Measurements from ENCODE around the gene VSTM1. TPM values are rescaled to one million over a fixed set of nuclear protein-coding genes. Genes with fewer than 3 reads are reported as not detected.
"Not testable (repeated sequence)": the region's sequence is repeated elsewhere in the genome, so short reads cannot be mapped to it uniquely, and the experiment has no call there.

Gene VSTM1
- total and polyA plus RNA-seq, 12 donors: 0.33 to 0.60 TPM; not detected in 10

DNA sequence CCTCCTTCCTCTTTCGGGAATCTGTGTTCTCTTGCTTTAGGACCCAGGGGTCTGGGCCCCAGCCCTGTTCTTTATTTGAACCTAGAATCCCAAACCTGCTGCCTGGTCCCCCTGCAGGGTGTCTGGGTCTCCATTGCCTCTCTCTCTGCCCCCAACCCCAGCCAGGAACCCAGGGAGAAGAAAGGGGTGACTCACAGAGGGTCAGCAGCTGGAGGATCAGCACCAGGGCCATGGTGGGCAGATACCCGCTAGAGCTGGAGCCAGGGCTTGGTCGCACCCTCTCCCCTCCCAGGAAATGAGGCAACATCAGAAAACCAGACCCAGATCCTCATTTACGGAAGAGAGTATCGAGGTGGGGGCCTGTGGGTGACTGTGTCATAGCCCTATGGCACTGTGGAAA, 36.9 kb upstream of the VSTM1 start, which contains the start of gene OSCAR:
OSCAR (minus strand) TSS at position 243 of the 400 bp plus-strand sequence; CDS start at position 232, 11 bp downstream.
- H3K27ac ChIP-seq: peak within 1 kb of the TSS in 1 of 10 donors; percentile 89
- TF ChIP-seq, protein P1, sequence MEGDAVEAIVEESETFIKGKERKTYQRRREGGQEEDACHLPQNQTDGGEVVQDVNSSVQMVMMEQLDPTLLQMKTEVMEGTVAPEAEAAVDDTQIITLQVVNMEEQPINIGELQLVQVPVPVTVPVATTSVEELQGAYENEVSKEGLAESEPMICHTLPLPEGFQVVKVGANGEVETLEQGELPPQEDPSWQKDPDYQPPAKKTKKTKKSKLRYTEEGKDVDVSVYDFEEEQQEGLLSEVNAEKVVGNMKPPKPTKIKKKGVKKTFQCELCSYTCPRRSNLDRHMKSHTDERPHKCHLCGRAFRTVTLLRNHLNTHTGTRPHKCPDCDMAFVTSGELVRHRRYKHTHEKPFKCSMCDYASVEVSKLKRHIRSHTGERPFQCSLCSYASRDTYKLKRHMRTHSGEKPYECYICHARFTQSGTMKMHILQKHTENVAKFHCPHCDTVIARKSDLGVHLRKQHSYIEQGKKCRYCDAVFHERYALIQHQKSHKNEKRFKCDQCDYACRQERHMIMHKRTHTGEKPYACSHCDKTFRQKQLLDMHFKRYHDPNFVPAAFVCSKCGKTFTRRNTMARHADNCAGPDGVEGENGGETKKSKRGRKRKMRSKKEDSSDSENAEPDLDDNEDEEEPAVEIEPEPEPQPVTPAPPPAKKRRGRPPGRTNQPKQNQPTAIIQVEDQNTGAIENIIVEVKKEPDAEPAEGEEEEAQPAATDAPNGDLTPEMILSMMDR (IDR thresholded peaks at IDR 0.05): no peak
- H3K9me3 ChIP-seq: no peaks in the 10 kb centered on the region
- no peak for DNase-seq
- peak within 1 kb of the TSS in 2 of 10 donors; percentile 11 to 50 for H3K4me3 ChIP-seq
- no peak for ATAC-seq
- peaks cover 4 to 45% (median 20%) of the 10 kb centered on the region in 9 donors for H3K4me1 ChIP-seq
- H3K27me3 ChIP-seq: peaks cover 0 to 22% (median 12%) of the 10 kb centered on the region in 7 donors
- 43 to 47% methylated on average over 5 of the region's 5 CpGs for WGBS, 2 donors
- intact Hi-C loops (cut with DNase I): loop anchor here in 3 of 10 donors (10.0 kb wide), 3 partner anchors 126 to 954 kb away; no protein-coding TSS in a partner anchor
- H3K36me3 ChIP-seq: peaks cover 0 to 7% (median 0%) of the 10 kb centered on the region in 9 donors

DNA sequence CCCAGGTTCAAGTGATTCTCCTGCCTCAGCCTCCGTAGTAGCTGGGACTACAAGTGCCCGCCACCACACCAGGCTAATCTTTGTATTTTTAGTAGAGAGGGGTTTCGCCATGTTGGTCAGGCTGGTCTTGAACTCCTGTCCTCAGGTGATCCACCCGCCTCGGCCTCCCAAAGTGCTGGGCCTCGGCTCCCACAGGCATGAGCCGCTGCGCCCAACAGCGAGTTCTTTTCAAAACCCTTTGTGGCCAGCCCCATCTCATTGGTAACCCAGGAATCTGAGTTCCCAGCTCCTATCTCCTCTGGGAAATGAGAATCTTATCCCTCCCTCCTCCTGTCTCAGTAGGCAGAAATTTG, 36.2 kb upstream of the VSTM1 start:
- H3K4me3 ChIP-seq: peak overlapping the region in 2 of 10 donors; percentile 11 to 50
- H3K9me3 ChIP-seq, H3K36me3 ChIP-seq, DNase-seq, ATAC-seq: not testable (repeated sequence)
- H3K27ac ChIP-seq: peak overlapping the region in 1 of 10 donors; percentile 89
- intact Hi-C loops (cut with DNase I): loop anchor here in 3 of 10 donors (10.0 kb wide), 3 partner anchors 125 to 955 kb away; no protein-coding TSS in a partner anchor
- H3K4me1 ChIP-seq: peaks cover 4 to 48% (median 20%) of the 10 kb centered on the region in 9 donors
- H3K27me3 ChIP-seq: peaks cover 0 to 29% (median 19%) of the 10 kb centered on the region in 7 donors
- 75 to 84% methylated on average over 9 of the region's 9 CpGs for WGBS, 2 donors

DNA sequence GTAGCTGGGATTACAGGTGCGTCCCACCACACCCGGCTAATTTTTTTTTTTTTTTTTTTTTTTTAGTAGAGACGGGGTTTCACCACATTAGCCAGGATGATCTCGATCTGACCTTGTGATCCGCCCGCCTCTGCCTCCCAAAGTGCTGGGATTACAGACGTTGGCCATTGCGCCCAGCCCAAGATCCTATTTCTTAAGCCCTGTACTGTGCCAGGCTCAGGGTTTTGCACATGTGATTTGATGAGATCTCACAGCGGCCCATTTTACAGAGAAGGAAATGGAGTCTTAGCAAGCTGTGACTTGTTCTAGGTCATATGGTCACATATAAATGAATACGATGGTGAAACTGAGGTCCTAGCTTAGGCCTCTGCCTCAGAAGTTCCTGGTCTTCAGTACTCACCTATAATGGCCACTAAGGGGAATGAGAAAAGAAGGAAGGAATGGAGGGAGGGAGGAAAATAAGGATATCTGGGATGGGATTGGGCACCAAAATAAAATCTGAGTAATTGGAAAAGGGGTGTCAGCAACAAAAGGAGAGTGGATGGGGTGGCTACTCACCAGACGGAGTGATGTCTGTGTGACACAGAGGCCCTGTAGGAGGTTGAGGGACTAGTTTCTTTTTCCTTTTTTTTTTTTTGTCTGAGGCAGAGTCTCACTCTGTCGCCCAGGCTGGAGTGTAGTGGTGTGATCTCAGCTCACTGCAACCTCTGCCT, 35.6 kb upstream of the VSTM1 start:
- H3K4me3 ChIP-seq: peak overlapping the region in 1 of 10 donors; percentile 50
- DNase-seq (no peak), ATAC-seq (no peak)
- H3K36me3 ChIP-seq: no peaks in the 10 kb centered on the region
- 83 to 93% methylated on average over 12 of the region's 12 CpGs for WGBS, 2 donors
- H3K4me1 ChIP-seq: peaks cover 4 to 43% (median 19%) of the 10 kb centered on the region in 9 donors
- H3K9me3 ChIP-seq: no peaks in the 10 kb centered on the region
- peaks cover 0 to 33% (median 22%) of the 10 kb centered on the region in 7 donors for H3K27me3 ChIP-seq
- peak overlapping the region in 1 of 10 donors; percentile 89 for H3K27ac ChIP-seq
- TF ChIP-seq, protein P1 (IDR thresholded peaks at IDR 0.05): no peak
- intact Hi-C loops (cut with DNase I): no loop called here

DNA sequence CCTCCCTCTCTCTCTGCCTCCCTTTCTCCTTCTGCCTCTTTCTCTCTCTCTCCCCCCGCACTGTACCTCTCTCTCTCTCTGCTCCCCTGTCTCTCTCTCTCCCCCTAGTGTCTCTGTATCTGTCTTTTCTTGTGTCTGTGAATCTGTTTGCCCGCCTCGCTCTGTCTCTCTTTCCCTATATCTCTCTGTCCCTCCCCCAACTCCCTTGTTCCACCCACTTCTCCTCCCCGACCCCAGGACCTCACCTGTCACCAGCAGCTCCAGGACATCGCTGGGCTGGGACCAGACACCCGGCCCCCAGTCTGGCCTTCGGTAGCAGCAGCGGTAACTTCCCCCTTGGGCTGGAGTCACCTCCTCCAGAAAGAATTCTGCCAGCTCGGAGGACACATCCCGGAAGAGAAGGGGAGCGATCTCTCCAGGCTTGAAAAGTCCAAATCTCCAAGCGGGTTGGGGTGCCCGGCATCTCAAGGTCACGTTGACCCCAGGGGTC, 33.0 kb upstream of the VSTM1 start:
- DNase-seq (no peak), ATAC-seq (peak in 4 of 8 donors; percentile 32 to 57 (median 42))
- H3K9me3 ChIP-seq: no peaks in the 10 kb centered on the region
- H3K36me3 ChIP-seq: no peaks in the 10 kb centered on the region
- peak overlapping the region in 2 of 10 donors; percentile 10 to 73 for H3K27ac ChIP-seq
- TF ChIP-seq, protein P1 (IDR thresholded peaks at IDR 0.05): peak in 1 of 9 donors; percentile 8
- 7 to 12% methylated on average over 14 of the region's 14 CpGs for WGBS, 2 donors
- intact Hi-C loops (cut with DNase I): no loop called here
- H3K27me3 ChIP-seq: peaks cover 0 to 51% (median 26%) of the 10 kb centered on the region in 7 donors
- H3K4me3 ChIP-seq: peak overlapping the region in 5 of 10 donors; percentile 6 to 42 (median 17)
- peaks cover 0 to 25% (median 6%) of the 10 kb centered on the region in 9 donors for H3K4me1 ChIP-seq

Data from heart right ventricle (tissue), 16 donors.